GM21526 (cell line): ENCODE results near the gene CLN6.
"Not testable (repeated sequence)": the region's sequence is repeated elsewhere in the genome, so short reads cannot be mapped to it uniquely, and the experiment has no call there.

Experiments used
- ATAC-seq: cut with Tn5 transposase; IDR thresholded peaks from one replicate; pipeline ENCODE4 v1.9.1; 2021; ENCODE audit warnings: moderate library complexity; ENCODE audit not compliant: unreplicated experiment, low FRiP score

Gene CLN6

GRCh38 chr15:68192804-68193486 lies 36.6 kb downstream of the CLN6 start:
- ATAC-seq: no peak

GRCh38 chr15:68192117-68192516 lies 37.4 kb downstream of the CLN6 start:
- no peak for ATAC-seq

- no peak for ATAC-seq
Measured at GRCh38 chr15:68191555-68191954, 38.0 kb downstream of the CLN6 start.

- no peak for ATAC-seq
Measured at GRCh38 chr15:68190048-68190447, 39.5 kb downstream of the CLN6 start.

GRCh38 chr15:68188647-68189046 lies 40.9 kb downstream of the CLN6 start:
- ATAC-seq: no peak

GRCh38 chr15:68187559-68187958 lies 42.0 kb downstream of the CLN6 start:
- no peak for ATAC-seq

- ATAC-seq: no peak
Measured at GRCh38 chr15:68186671-68187397, 42.7 kb downstream of the CLN6 start.

GRCh38 chr15:68184616-68185480 lies 44.7 kb downstream of the CLN6 start:
- ATAC-seq: no peak

GRCh38 chr15:68183616-68184315 lies 45.8 kb downstream of the CLN6 start:
- ATAC-seq: no peak

GRCh38 chr15:68177742-68178141 lies 51.8 kb downstream of the CLN6 start:
- no peak for ATAC-seq

GRCh38 chr15:68176601-68177000 lies 52.9 kb downstream of the CLN6 start:
- no peak for ATAC-seq

- ATAC-seq: no peak
Measured at GRCh38 chr15:68175526-68175925, 54.0 kb downstream of the CLN6 start.

- ATAC-seq: no peak
Measured at GRCh38 chr15:68173119-68173518, 56.4 kb downstream of the CLN6 start.

GRCh38 chr15:68172037-68172436 lies 57.5 kb downstream of the CLN6 start:
- ATAC-seq: not testable (repeated sequence)

- no peak for ATAC-seq
Measured at GRCh38 chr15:68166847-68167246, 62.7 kb downstream of the CLN6 start.

GRCh38 chr15:68163191-68163590 lies 66.3 kb downstream of the CLN6 start:
- ATAC-seq: no peak

GRCh38 chr15:68158046-68158628 lies 71.4 kb downstream of the CLN6 start:
- no peak for ATAC-seq

GRCh38 chr15:68157074-68157473 lies 72.5 kb downstream of the CLN6 start:
- no peak for ATAC-seq
